Astrocyte of the hippocampus (primary cell): ENCODE results near the gene DCC.

ENCODE experiments used
- DNase-seq: peaks from one replicate; pipeline ENCODE4 v3.0.0; 2011; ENCODE audit warnings: low read depth, low spot score

The DCC gene

GRCh38 chr18:53070788-53071187 lies 730.8 kb downstream of the DCC start:
- no peak for DNase-seq

- no peak for DNase-seq
These were observed 740.7 kb downstream of the DCC start for GRCh38 chr18:53080687-53081086.

GRCh38 chr18:53093636-53094035 lies 753.6 kb downstream of the DCC start:
- DNase-seq: no peak

- DNase-seq: no peak
These were observed 761.6 kb downstream of the DCC start for GRCh38 chr18:53101536-53102105.

GRCh38 chr18:53114441-53114840 lies 774.4 kb downstream of the DCC start:
- no peak for DNase-seq

GRCh38 chr18:53115876-53116585 lies 776.0 kb downstream of the DCC start:
- DNase-seq: no peak

GRCh38 chr18:53117851-53118250 lies 777.9 kb downstream of the DCC start:
- no peak for DNase-seq

GRCh38 chr18:53126210-53126609 lies 786.2 kb downstream of the DCC start:
- DNase-seq: no peak

GRCh38 chr18:53131001-53131400 lies 791.0 kb downstream of the DCC start:
- no peak for DNase-seq

- no peak for DNase-seq
These were observed 794.7 kb downstream of the DCC start for GRCh38 chr18:53134711-53135110.

GRCh38 chr18:53135654-53136053 lies 795.7 kb downstream of the DCC start:
- DNase-seq: no peak

GRCh38 chr18:53139746-53140500 lies 799.9 kb downstream of the DCC start:
- no peak for DNase-seq

- DNase-seq: no peak
These were observed 802.0 kb downstream of the DCC start for GRCh38 chr18:53142005-53142404.

- no peak for DNase-seq
These were observed 807.5 kb downstream of the DCC start for GRCh38 chr18:53147472-53147871.

GRCh38 chr18:53148123-53148522 lies 808.1 kb downstream of the DCC start:
- DNase-seq: no peak

GRCh38 chr18:53152476-53152875 lies 812.5 kb downstream of the DCC start:
- no peak for DNase-seq

- no peak for DNase-seq
These were observed 813.3 kb downstream of the DCC start for GRCh38 chr18:53153281-53153680.

GRCh38 chr18:53153800-53154199 lies 813.8 kb downstream of the DCC start:
- DNase-seq: no peak

- no peak for DNase-seq
These were observed 825.8 kb downstream of the DCC start for GRCh38 chr18:53165770-53166169.

- no peak for DNase-seq
These were observed 829.3 kb downstream of the DCC start for GRCh38 chr18:53169346-53169745.

- DNase-seq: peak; percentile 23
These were observed 851.6 kb downstream of the DCC start for GRCh38 chr18:53191634-53192033.

GRCh38 chr18:53193870-53194269 lies 853.9 kb downstream of the DCC start:
- no peak for DNase-seq

- no peak for DNase-seq
These were observed 879.9 kb downstream of the DCC start for GRCh38 chr18:53219853-53220252.
